HG03378 (cell line): ENCODE data around the gene FAM236C.
"Not testable (repeated sequence)": the region's sequence is repeated elsewhere in the genome, so short reads cannot be mapped to it uniquely, and the experiment has no call there.

ENCODE experiments used
- ATAC-seq: cut with Tn5 transposase; IDR thresholded peaks from one replicate; pipeline ENCODE4 v1.9.1; 2021; ENCODE audit warnings: mild to moderate bottlenecking, moderate library complexity; ENCODE audit not compliant: unreplicated experiment

Gene FAM236C

DNA sequence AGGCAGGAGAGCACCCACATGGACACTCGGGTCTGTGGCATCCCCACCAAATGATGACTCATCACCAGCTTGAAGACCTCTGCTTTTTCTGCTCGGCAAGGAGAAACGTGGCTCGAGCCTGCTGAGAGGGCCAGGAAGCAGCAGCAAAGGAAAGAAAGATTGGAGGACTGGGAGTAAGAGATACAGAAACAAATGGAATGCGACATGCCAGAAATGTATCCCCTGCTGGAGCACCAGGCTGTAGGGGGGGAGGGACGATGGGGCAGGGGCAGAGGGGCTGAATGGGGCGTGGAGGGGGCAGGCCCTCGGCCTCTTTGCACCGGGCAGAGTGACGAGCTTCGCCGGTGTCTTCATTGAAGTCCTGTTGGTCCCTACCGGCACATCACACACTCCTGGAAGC is at the start of gene FAM236C:
Gene FAM236C (plus strand): TSS at position 301 of the 400 bp plus-strand sequence. CDS start 100 bp downstream, outside the sequence.
- not testable (repeated sequence) for ATAC-seq

- not testable (repeated sequence) for ATAC-seq
These were observed 29.5 kb upstream of the FAM236C start for GRCh38 chrX:72882898-72883297.

DNA sequence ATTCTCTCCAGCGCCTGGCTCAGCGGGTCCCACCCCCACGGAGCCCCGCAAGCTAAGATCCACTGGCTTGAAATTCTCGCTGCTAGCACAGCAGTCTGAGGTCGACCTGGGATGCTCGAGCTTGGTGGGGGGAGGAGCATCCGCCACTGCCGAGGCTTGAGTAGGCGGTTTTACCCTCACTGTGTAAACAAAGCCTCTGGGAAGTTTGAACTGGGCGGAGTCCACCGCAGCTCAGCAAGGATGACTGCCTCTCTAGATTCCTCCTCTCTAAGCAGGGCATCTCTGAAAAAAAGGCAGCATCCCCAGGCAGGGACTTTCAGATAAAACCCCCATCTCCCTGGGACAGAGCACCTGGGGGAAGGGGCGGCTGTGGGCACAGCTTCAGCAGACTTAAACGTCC is 22.7 kb upstream of the FAM236C start:
- ATAC-seq: not testable (repeated sequence)

- not testable (repeated sequence) for ATAC-seq
These were observed 3.7 kb downstream of the FAM236C start for GRCh38 chrX:72916096-72916495.

- not testable (repeated sequence) for ATAC-seq
These were observed 19.9 kb downstream of the FAM236C start for GRCh38 chrX:72932283-72932682.

DNA sequence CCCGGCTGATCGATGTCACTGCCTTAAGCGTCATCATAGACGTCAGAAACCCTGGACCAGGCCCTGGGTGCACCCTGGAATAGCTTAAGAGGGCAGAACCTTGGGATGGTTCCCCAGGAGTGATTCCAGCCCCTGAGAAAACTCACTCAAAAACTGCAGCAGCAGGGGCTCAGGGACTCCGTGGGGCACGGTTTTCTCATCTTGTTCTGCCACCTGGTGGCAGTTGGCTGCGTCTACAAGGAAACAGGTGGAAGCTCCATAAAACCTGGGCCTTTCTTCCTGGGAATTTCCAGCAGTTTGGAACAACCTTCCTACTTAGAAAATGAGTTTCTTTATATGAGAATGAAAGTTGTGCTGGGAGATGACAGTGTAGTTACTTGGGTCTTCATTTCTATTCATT is 24.0 kb downstream of the FAM236C start:
- not testable (repeated sequence) for ATAC-seq

GRCh38 chrX:72936882-72937455 is 24.6 kb downstream of the FAM236C start:
- not testable (repeated sequence) for ATAC-seq

GRCh38 chrX:72937906-72938305 is 25.5 kb downstream of the FAM236C start, which contains the start of gene FAM236A:
Gene FAM236A, plus strand, starts transcription at chrX:72938206. Its CDS starts 57 bp downstream, at chrX:72938263.
- ATAC-seq: not testable (repeated sequence)

GRCh38 chrX:72942272-72942671 is 29.9 kb downstream of the FAM236C start:
- ATAC-seq: not testable (repeated sequence)

DNA sequence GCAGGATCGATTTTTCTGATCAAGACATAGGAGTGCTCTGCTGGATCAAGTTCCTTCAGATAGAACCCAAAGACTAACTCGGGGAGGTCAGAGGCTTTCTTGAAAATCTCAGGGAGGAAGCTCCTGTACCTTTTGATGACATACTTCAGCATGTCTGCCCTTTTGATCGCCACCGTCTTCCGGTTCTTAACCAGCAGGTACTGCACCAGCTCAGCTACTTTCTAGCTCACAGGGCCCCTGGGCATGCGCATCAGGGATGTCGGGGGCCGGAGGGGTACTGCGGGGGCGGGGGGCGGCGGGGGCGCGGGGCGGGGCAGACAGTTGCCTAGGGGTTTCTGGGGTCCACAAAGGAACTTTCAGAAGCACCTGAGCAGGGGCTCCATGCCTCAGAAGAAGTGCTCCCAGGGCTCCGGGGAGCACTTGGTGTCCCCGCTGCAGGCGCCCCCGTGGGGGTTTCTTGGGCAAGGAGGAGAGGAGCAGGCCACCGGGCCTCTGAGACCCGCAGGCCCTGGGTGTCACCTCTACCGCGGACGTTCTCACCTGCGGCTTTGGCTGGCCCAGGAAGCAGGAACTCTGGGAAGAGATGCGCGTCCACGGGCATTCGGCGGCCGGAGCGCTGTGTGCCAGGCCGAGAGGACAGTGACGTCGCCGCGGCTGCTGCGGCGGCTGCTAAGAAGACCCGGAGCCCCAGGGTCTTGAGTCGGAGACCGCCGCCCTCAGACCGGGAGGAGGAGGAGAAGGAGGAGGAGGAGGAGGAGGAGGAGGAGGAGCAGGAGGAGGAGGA is 30.8 kb downstream of the FAM236C start:
- peak; percentile 75 for ATAC-seq

GRCh38 chrX:72943819-72944169 is 31.4 kb downstream of the FAM236C start, which contains the start of gene DMRTC1:
Gene DMRTC1, minus strand, starts transcription at chrX:72943837. Its CDS starts 68,143 bp downstream, at chrX:72875694.
- ATAC-seq: peak; percentile 70

GRCh38 chrX:72959971-72960370 is 47.6 kb downstream of the FAM236C start:
- ATAC-seq: not testable (repeated sequence)
